Upper lobe of left lung (tissue), 4 donors: ENCODE data around the gene ATP13A2.

Experiments used
- EP300 ChIP-seq, 4 donors: sonication (generic); formaldehyde crosslinking; IDR thresholded peaks; one replicate each; pipeline ENCODE4 v1.5.1; 2017; ENCODE audit warnings: antibody characterized with exemption in 4 of 4, control low read depth in 2 of 4
- TF ChIP-seq, protein P1 (sequence below), 6 experiments: fragments of 450-650 bp in 4 of 6; fragments of 200-600 bp in 2 of 6; sonication (generic) in 2 of 6; IDR thresholded peaks; one replicate each; pipeline ENCODE4 v1.5.1; 2016 to 2019; ENCODE audit warnings: antibody characterized with exemption in 6 of 6

DNA sequence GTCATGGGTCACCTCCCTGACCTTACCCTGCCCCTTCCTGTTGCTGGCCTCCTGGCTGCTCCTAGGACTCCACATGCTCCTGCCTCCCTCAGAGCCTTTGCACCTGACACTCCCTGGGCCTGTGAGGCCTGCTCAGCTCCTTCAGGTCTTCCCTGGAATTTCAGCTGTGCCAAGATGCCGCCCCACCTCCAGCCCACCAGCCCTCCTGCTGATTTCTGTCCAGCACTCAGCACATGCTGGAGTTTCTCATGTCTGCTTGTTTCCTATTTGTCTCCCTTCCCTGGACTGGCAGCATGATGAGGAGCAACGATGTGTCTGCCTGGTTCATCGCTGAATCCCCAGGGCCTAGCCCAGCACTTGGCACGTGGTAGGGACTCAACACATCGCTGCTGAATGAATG is 34.4 kb downstream of the ATP13A2 start:
- TF ChIP-seq, protein P1, sequence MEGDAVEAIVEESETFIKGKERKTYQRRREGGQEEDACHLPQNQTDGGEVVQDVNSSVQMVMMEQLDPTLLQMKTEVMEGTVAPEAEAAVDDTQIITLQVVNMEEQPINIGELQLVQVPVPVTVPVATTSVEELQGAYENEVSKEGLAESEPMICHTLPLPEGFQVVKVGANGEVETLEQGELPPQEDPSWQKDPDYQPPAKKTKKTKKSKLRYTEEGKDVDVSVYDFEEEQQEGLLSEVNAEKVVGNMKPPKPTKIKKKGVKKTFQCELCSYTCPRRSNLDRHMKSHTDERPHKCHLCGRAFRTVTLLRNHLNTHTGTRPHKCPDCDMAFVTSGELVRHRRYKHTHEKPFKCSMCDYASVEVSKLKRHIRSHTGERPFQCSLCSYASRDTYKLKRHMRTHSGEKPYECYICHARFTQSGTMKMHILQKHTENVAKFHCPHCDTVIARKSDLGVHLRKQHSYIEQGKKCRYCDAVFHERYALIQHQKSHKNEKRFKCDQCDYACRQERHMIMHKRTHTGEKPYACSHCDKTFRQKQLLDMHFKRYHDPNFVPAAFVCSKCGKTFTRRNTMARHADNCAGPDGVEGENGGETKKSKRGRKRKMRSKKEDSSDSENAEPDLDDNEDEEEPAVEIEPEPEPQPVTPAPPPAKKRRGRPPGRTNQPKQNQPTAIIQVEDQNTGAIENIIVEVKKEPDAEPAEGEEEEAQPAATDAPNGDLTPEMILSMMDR (IDR thresholded peaks at IDR 0.05) = no peak
- TF ChIP-seq EP300 (IDR thresholded peaks at IDR 0.05) = no peak
